ENCODE measurements around the gene CREBBP. TPM values are rescaled to one million over a fixed set of nuclear protein-coding genes. Genes with fewer than 3 reads are reported as not detected.

CREBBP gene
- total and polyA plus RNA-seq, 9 of the 15 experiments (the other 6 are each of a cell fraction or from before 2014, with no cell fraction given) = 0.70 to 24.8 (median 5.6) TPM

DNA sequence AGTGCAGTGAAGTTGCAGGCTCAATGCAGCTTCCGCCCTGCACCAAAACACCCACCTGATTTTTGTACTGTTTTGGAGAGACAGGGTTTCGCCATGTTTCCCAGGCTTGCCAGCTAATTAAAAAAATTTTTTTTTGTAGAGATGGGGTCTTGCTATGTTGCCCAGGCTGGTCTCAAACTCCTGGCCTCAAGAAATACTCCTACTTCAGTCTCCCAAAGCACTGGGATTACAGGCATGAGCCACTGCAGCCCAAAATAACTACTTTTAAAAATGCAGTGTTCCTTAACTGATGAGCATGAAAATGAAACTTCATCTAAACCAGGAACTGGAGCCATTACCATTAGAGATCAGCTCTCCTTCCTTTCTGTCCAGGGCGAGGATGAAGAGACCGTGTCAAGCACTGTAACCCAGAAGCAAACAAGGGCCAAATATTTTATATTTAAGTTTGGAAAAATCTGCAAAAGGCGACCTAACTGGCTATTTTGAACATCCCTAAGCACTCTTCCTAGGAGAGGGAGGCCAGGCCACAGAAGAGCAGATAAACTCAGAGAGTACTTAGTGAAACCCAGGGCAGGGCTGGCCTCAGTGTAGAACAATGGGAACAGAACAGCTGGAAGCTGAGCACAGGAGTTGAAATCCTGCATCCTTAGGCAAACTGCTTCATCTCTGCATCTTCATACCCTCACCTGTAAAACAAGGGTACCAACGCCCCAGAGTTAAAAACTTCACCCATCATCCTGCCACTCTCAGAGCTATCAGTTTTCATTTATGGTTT lies 24.0 kb downstream of the CREBBP start:
- in situ Hi-C loops (cut with MboI) (no loop called here), intact Hi-C loops (cut with micrococcal nuclease) (no loop called here)
- no TSS peak for BruUV-seq (replicated peaks)
- DNase-seq (ENCODE audit: extremely low read depth in 1 of 4, low spot score in 3 of 4) (no peak), ATAC-seq (no peak), FAIRE-seq (no peak)
- Histone ChIP-seq H3K9ac (ENCODE audit: insufficient read depth in 1 of 2, low read depth in 2 of 2, low read length in 2 of 2) (no peak overlapping the region), H3K4me2 (ENCODE audit: insufficient read depth, low read length) (no peak overlapping the region), H3K9me3 (replicated peaks; ENCODE audit: control insufficient read depth, insufficient read depth, low read depth, low read length) (no peaks in the 10 kb centered on the region), H2AFZ (ENCODE audit: low read depth, low read length) (no peak overlapping the region), H3K79me2 (ENCODE audit: control insufficient read depth, insufficient read depth, low read length) (peaks cover 84% of the 10 kb centered on the region), H3K27ac (ENCODE audit: extremely low read depth, low read depth, low read length) (no peak overlapping the region), H3K4me3 (no peak overlapping the region), H3K9me1 (ENCODE audit: control insufficient read depth, insufficient read depth, low read length) (no peaks in the 10 kb centered on the region), H3K4me1 (replicated peaks in 1 of 2; ENCODE audit: control insufficient read depth in 2 of 2, insufficient read depth in 2 of 2, low read length in 2 of 2) (peaks cover 4 to 11% of the 10 kb centered on the region in 2 experiments; a peak in 3 of 5 replicates), H3K36me3 (ENCODE audit: control insufficient read depth, insufficient read depth, low read length) (no peaks in the 10 kb centered on the region), H3K27me3 (ENCODE audit: control insufficient read depth in 2 of 2, insufficient read depth in 2 of 2, low read length in 2 of 2) (no peaks in the 10 kb centered on the region), H4K20me1 (replicated peaks; ENCODE audit: control insufficient read depth, insufficient read depth, low read length) (peaks cover 10% of the 10 kb centered on the region; the same call in 1 of the 2 replicates)
- CTCF ChIA-PET (ENCODE audit: low intra/inter-chr PET ratio) = no interaction called here
- POLR2A ChIA-PET = interaction anchor here (1.2 to 1.6 kb wide), 3 partner anchors 9 to 19 kb away, joined by 3 to 5 read pairs (median 4); no protein-coding TSS in a partner anchor
- WGBS (ENCODE audit: insufficient coverage, low coverage, missing lambda C conversion rate) = 75% methylated on average over 6 of the region's 6 CpGs
- no peak for TF ChIP-seq ZZZ3 (IDR thresholded peaks at IDR 0.05)
- no peak for TF ChIP-seq STAT5A (IDR thresholded peaks at IDR 0.05; ENCODE audit: borderline replicate concordance, low read length)
- peak; percentile 45; the same call in 1 of the 2 replicates for TF ChIP-seq ZNF121 (CRISPR knock-in tag; conservative IDR thresholded peaks at IDR 0.05)
- TF ChIP-seq PRMT5 (CRISPR knock-in tag; IDR thresholded peaks at IDR 0.05) = no peak
- peak; percentile 34 for TF ChIP-seq RBM25 (IDR thresholded peaks at IDR 0.05; ENCODE audit: low read depth, low read length, severe bottlenecking)

All from K562 (cell line).